Mesenchymal stem cell (in vitro differentiated cells and primary cell): ENCODE data around the gene ASIC2.

ENCODE experiments used
- DNase-seq: peaks from one replicate; pipeline ENCODE4 v3.0.0-alpha.2; 2013
- H2AFZ ChIP-seq: one replicate; pipeline ENCODE4 v1.6.1; 2013; ENCODE audit warnings: low read depth, mild to moderate bottlenecking, control low read depth, inconsistent platforms, low read length, moderate library complexity
- H2AK5ac ChIP-seq: 2 replicates; pipeline ENCODE4 v1.6.1; 2013; ENCODE audit warnings: low read length, moderate library complexity, mild to moderate bottlenecking, inconsistent platforms; ENCODE audit not compliant: severe bottlenecking
- H2BK120ac ChIP-seq: one replicate; pipeline ENCODE4 v1.6.1; 2013; ENCODE audit warnings: low read depth, mild to moderate bottlenecking, inconsistent platforms, low read length, moderate library complexity
- H2BK12ac ChIP-seq, 2 experiments: one replicate each; pipeline ENCODE4 v1.6.1; 2013; ENCODE audit warnings: inconsistent platforms in 2 of 2, low read length in 2 of 2, mild to moderate bottlenecking in 2 of 2, moderate library complexity in 2 of 2, control low read depth in 1 of 2
- H2BK15ac ChIP-seq: one replicate; pipeline ENCODE4 v1.6.1; 2013; ENCODE audit warnings: mild to moderate bottlenecking, low read depth, inconsistent platforms; ENCODE audit not compliant: poor library complexity, severe bottlenecking
- H2BK5ac ChIP-seq: 2 replicates; pipeline ENCODE4 v1.6.1; 2013; ENCODE audit warnings: low read depth, mild to moderate bottlenecking, low read length, control low read depth, inconsistent platforms; ENCODE audit not compliant: poor library complexity, severe bottlenecking
- H3K14ac ChIP-seq, 2 experiments: one replicate each; pipeline ENCODE4 v1.6.1; 2013; ENCODE audit warnings: inconsistent platforms in 2 of 2, low read length in 2 of 2, control low read depth in 1 of 2, mild to moderate bottlenecking in 1 of 2, moderate library complexity in 1 of 2
- H3K18ac ChIP-seq, 2 experiments: one replicate each; pipeline ENCODE4 v1.6.1; 2013; ENCODE audit warnings: inconsistent platforms in 2 of 2, low read length in 2 of 2, control low read depth in 1 of 2, low read depth in 1 of 2, mild to moderate bottlenecking in 1 of 2
- H3K23ac ChIP-seq, 2 experiments: one replicate each; pipeline ENCODE4 v1.6.1; 2013; ENCODE audit warnings: inconsistent platforms in 2 of 2, low read length in 2 of 2, mild to moderate bottlenecking in 2 of 2, moderate library complexity in 2 of 2, control low read depth in 1 of 2
- H3K27ac ChIP-seq: 2 replicates; pipeline ENCODE4 v1.5.1; 2013; ENCODE audit warnings: mild to moderate bottlenecking, moderate library complexity, low read length, control low read depth, inconsistent platforms; ENCODE audit not compliant: poor library complexity, severe bottlenecking
- H3K27me3 ChIP-seq, 2 experiments: 2 replicates each; pipeline versions ENCODE4 v1.6.1 to v1.7.0; 2013; ENCODE audit warnings: low read length in 2 of 2, mild to moderate bottlenecking in 2 of 2, moderate library complexity in 2 of 2, control low read depth in 1 of 2, inconsistent platforms in 1 of 2; ENCODE audit not compliant: control insufficient read depth in 1 of 2, insufficient read depth in 1 of 2
- H3K36me3 ChIP-seq, 2 experiments: 2 replicates each; pipeline versions ENCODE4 v1.6.1 to v1.7.0; 2013; ENCODE audit warnings: low read length in 2 of 2, control low read depth in 1 of 2, inconsistent platforms in 1 of 2, low read depth in 1 of 2, mild to moderate bottlenecking in 1 of 2; ENCODE audit not compliant: insufficient read depth in 2 of 2, control insufficient read depth in 1 of 2
- H3K4ac ChIP-seq, 2 experiments: one replicate each; pipeline ENCODE4 v1.6.1; 2013; ENCODE audit warnings: inconsistent platforms in 2 of 2, low read length in 2 of 2, mild to moderate bottlenecking in 2 of 2, moderate library complexity in 2 of 2, control low read depth in 1 of 2, low read depth in 1 of 2
- H3K4me1 ChIP-seq: 2 replicates; pipeline ENCODE4 v1.6.1; 2013; ENCODE audit warnings: low read depth, low read length, control low read depth; ENCODE audit not compliant: control insufficient read depth, insufficient read depth
- H3K4me2 ChIP-seq: 2 replicates; pipeline ENCODE4 v1.6.1; 2013; ENCODE audit warnings: low read length, mild to moderate bottlenecking, inconsistent platforms; ENCODE audit not compliant: poor library complexity, severe bottlenecking
- H3K4me3 ChIP-seq, 2 experiments: 2 replicates each; pipeline versions ENCODE4 v1.5.1 to v1.7.0; 2013; ENCODE audit warnings: low read length in 2 of 2, mild to moderate bottlenecking in 2 of 2, control low read depth in 1 of 2, low read depth in 1 of 2; ENCODE audit not compliant: insufficient read depth in 1 of 2
- H3K79me1 ChIP-seq: replicated peaks from 2 replicates; pipeline ENCODE4 v1.6.1; 2013; ENCODE audit warnings: mild to moderate bottlenecking, control low read depth, low read length, inconsistent platforms; ENCODE audit not compliant: poor library complexity, severe bottlenecking
- H3K9ac ChIP-seq: 2 replicates; pipeline ENCODE4 v1.7.0; 2013; ENCODE audit warnings: mild to moderate bottlenecking, low read length, moderate library complexity
- H3K9me3 ChIP-seq: 2 replicates; pipeline ENCODE4 v1.7.0; 2013; ENCODE audit warnings: mild to moderate bottlenecking, low read length; ENCODE audit not compliant: control insufficient read depth
- H4K8ac ChIP-seq: one replicate; pipeline ENCODE4 v1.6.1; 2013; ENCODE audit warnings: inconsistent platforms, mild to moderate bottlenecking, low read length, moderate library complexity
- H4K91ac ChIP-seq: one replicate; pipeline ENCODE4 v1.6.1; 2013; ENCODE audit warnings: mild to moderate bottlenecking, low read length, inconsistent platforms
- WGBS: methylation state at CpG from one replicate; pipeline ENCODE4 v1.1.7; 2013; ENCODE audit warnings: mixed read lengths; 5-methylcytosine and 5-hydroxymethylcytosine counted together

Gene ASIC2

DNA sequence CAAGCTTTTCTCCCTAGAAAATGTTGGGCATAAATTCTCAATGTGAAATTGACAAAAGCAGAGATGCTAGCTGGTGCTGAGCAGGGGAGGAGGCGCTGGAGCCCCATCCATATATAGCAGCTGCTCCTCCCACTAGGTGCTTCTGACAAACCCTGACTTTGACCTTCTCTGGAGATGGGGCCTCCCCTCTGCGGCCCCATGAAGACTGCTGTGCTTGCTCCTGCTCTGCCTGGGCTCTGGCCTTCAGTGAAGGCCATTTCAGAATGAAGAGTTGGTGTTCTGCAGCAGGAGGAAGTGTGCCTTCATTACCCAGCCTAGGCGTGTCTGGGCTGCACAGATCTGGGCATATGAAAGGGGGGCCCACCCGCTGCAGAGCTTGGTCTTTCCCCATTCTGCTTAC lies 29.7 kb downstream of the ASIC2 start:
- no peak overlapping the region for H2BK12ac ChIP-seq
- H2BK120ac ChIP-seq: no peak overlapping the region
- peaks cover 6% of the 10 kb centered on the region for H3K4me1 ChIP-seq
- H2AK5ac ChIP-seq: no peak overlapping the region
- no peak overlapping the region for H3K18ac ChIP-seq
- H2BK15ac ChIP-seq: no peak overlapping the region
- no peak overlapping the region for H3K4me3 ChIP-seq
- H3K23ac ChIP-seq: no peak overlapping the region
- H4K91ac ChIP-seq: no peak overlapping the region
- H2BK5ac ChIP-seq: no peak overlapping the region
- no peak overlapping the region for H3K9ac ChIP-seq
- H3K4ac ChIP-seq: no peak overlapping the region
- no peak overlapping the region for H4K8ac ChIP-seq
- peaks cover 0 to 51% of the 10 kb centered on the region in 2 experiments for H3K27me3 ChIP-seq
- H3K4me2 ChIP-seq: no peak overlapping the region
- no peaks in the 10 kb centered on the region for H3K9me3 ChIP-seq
- H3K14ac ChIP-seq: no peak overlapping the region
- no peaks in the 10 kb centered on the region for H3K36me3 ChIP-seq
- no peaks in the 10 kb centered on the region for H3K79me1 ChIP-seq
- no peak for DNase-seq
- no peak overlapping the region for H2AFZ ChIP-seq
- H3K27ac ChIP-seq: no peak overlapping the region
- 87% methylated on average over 4 of the region's 4 CpGs for whole genome bisulfite sequencing

- no peak for DNase-seq
- Histone ChIP-seq H3K4ac (no peak overlapping the region), H2BK5ac (no peak overlapping the region), H3K4me1 (peaks cover 3% of the 10 kb centered on the region), H2BK120ac (no peak overlapping the region), H3K27ac (no peak overlapping the region), H3K9ac (no peak overlapping the region), H4K8ac (no peak overlapping the region), H3K23ac (no peak overlapping the region), H3K14ac (no peak overlapping the region), H4K91ac (no peak overlapping the region), H3K27me3 (peaks cover 0 to 60% of the 10 kb centered on the region in 2 experiments), H3K36me3 (no peaks in the 10 kb centered on the region), H2AFZ (no peak overlapping the region), H3K4me3 (no peak overlapping the region), H3K4me2 (no peak overlapping the region), H2BK12ac (no peak overlapping the region), H3K9me3 (no peaks in the 10 kb centered on the region), H3K18ac (no peak overlapping the region), H3K79me1 (no peaks in the 10 kb centered on the region), H2AK5ac (no peak overlapping the region), H2BK15ac (no peak overlapping the region)
- whole genome bisulfite sequencing: 87% methylated on average over 6 of the region's 6 CpGs
Observed at GRCh38 chr17:33262266-33263123, 30.6 kb downstream of the ASIC2 start.

GRCh38 chr17:33261820-33262219 lies 31.3 kb downstream of the ASIC2 start:
- H3K4ac ChIP-seq: no peak overlapping the region
- H2BK12ac ChIP-seq: no peak overlapping the region
- no peak overlapping the region for H3K23ac ChIP-seq
- no peak overlapping the region for H4K91ac ChIP-seq
- H2BK15ac ChIP-seq: no peak overlapping the region
- no peak for DNase-seq
- H3K18ac ChIP-seq: no peak overlapping the region
- H2AK5ac ChIP-seq: no peak overlapping the region
- H3K27me3 ChIP-seq: peaks cover 0 to 66% of the 10 kb centered on the region in 2 experiments
- H3K4me1 ChIP-seq: peaks cover 2% of the 10 kb centered on the region
- no peak overlapping the region for H2BK5ac ChIP-seq
- 90% methylated on average over 9 of the region's 10 CpGs for WGBS
- no peak overlapping the region for H3K9ac ChIP-seq
- H2AFZ ChIP-seq: no peak overlapping the region
- no peak overlapping the region for H3K27ac ChIP-seq
- H3K4me2 ChIP-seq: no peak overlapping the region
- no peak overlapping the region for H3K4me3 ChIP-seq
- no peak overlapping the region for H3K14ac ChIP-seq
- no peaks in the 10 kb centered on the region for H3K36me3 ChIP-seq
- H4K8ac ChIP-seq: no peak overlapping the region
- H2BK120ac ChIP-seq: no peak overlapping the region
- H3K9me3 ChIP-seq: no peaks in the 10 kb centered on the region
- no peaks in the 10 kb centered on the region for H3K79me1 ChIP-seq

GRCh38 chr17:33260638-33261037 lies 32.5 kb downstream of the ASIC2 start:
- no peak for DNase-seq
- no peak overlapping the region for H3K23ac ChIP-seq
- no peak overlapping the region for H2AK5ac ChIP-seq

More at GRCh38 chr17:33260638-33261037, 32.5 kb downstream of the ASIC2 start:
- no peak overlapping the region for H3K4me2 ChIP-seq
- WGBS: 78% methylated on average over 10 of the region's 10 CpGs
- H3K4ac ChIP-seq: no peak overlapping the region
- no peak overlapping the region for H2BK12ac ChIP-seq
- H3K9ac ChIP-seq: no peak overlapping the region
- H2BK5ac ChIP-seq: no peak overlapping the region
- H4K8ac ChIP-seq: no peak overlapping the region
- H3K36me3 ChIP-seq: no peaks in the 10 kb centered on the region
- no peak overlapping the region for H2BK120ac ChIP-seq
- no peak overlapping the region for H2AFZ ChIP-seq
- H4K91ac ChIP-seq: no peak overlapping the region
- H3K4me3 ChIP-seq: no peak overlapping the region
- no peak overlapping the region for H2BK15ac ChIP-seq
- H3K4me1 ChIP-seq: peaks cover 2% of the 10 kb centered on the region
- peaks cover 0 to 68% of the 10 kb centered on the region in 2 experiments for H3K27me3 ChIP-seq
- H3K27ac ChIP-seq: no peak overlapping the region
- no peaks in the 10 kb centered on the region for H3K79me1 ChIP-seq
- no peak overlapping the region for H3K18ac ChIP-seq
- H3K9me3 ChIP-seq: no peaks in the 10 kb centered on the region
- no peak overlapping the region for H3K14ac ChIP-seq
